GF-D8 (cell line): ENCODE measurements around the gene MRTFB.
"Not testable (repeated sequence)": the region's sequence is repeated elsewhere in the genome, so short reads cannot be mapped to it uniquely, and the experiment has no call there.

Experiments
- DNase-seq: peaks from one replicate; lab custom pipeline; 2025; lab: John Stamatoyannopoulos, UW

The MRTFB gene

GRCh38 chr16:14104066-14104465, 32.9 kb downstream of the MRTFB start:
- no peak for DNase-seq

GRCh38 chr16:14105760-14106375, 34.7 kb downstream of the MRTFB start:
- DNase-seq, result no peak

- DNase-seq, result no peak
Measured at GRCh38 chr16:14106457-14106856, 35.3 kb downstream of the MRTFB start.

GRCh38 chr16:14106961-14107360, 35.8 kb downstream of the MRTFB start:
- DNase-seq, result no peak

- no peak for DNase-seq
Measured at GRCh38 chr16:14109077-14109775, 38.1 kb downstream of the MRTFB start.

GRCh38 chr16:14109782-14110727, 38.9 kb downstream of the MRTFB start:
- DNase-seq, result no peak

GRCh38 chr16:14110728-14111251, 39.7 kb downstream of the MRTFB start:
- DNase-seq, result no peak

- DNase-seq, result no peak
Measured at GRCh38 chr16:14111713-14112538, 40.8 kb downstream of the MRTFB start.

GRCh38 chr16:14112539-14112856, 41.4 kb downstream of the MRTFB start:
- no peak for DNase-seq

- no peak for DNase-seq
Measured at GRCh38 chr16:14113344-14113743, 42.2 kb downstream of the MRTFB start.

GRCh38 chr16:14117051-14117450, 45.9 kb downstream of the MRTFB start:
- no peak for DNase-seq

GRCh38 chr16:14119799-14120198, 48.7 kb downstream of the MRTFB start:
- DNase-seq, result no peak

GRCh38 chr16:14120335-14120734, 49.2 kb downstream of the MRTFB start:
- no peak for DNase-seq

- no peak for DNase-seq
Measured at GRCh38 chr16:14121142-14121541, 50.0 kb downstream of the MRTFB start.

GRCh38 chr16:14121872-14122271, 50.8 kb downstream of the MRTFB start:
- no peak for DNase-seq

- DNase-seq, result not testable (repeated sequence)
Measured at GRCh38 chr16:14122430-14122829, 51.3 kb downstream of the MRTFB start.

- no peak for DNase-seq
Measured at GRCh38 chr16:14125000-14125681, 54.0 kb downstream of the MRTFB start.

- DNase-seq, result no peak
Measured at GRCh38 chr16:14125708-14126107, 54.6 kb downstream of the MRTFB start.

GRCh38 chr16:14128097-14128496, 57.0 kb downstream of the MRTFB start:
- no peak for DNase-seq

- no peak for DNase-seq
Measured at GRCh38 chr16:14129502-14129901, 58.4 kb downstream of the MRTFB start.
